GM18909 (cell line): Measurements from ENCODE around the gene IPO7.

ENCODE experiments used
- ATAC-seq: cut with Tn5 transposase; IDR thresholded peaks from one replicate; pipeline ENCODE4 v1.9.1; 2021; ENCODE audit warnings: mild to moderate bottlenecking; ENCODE audit not compliant: unreplicated experiment, poor library complexity

The IPO7 gene

DNA sequence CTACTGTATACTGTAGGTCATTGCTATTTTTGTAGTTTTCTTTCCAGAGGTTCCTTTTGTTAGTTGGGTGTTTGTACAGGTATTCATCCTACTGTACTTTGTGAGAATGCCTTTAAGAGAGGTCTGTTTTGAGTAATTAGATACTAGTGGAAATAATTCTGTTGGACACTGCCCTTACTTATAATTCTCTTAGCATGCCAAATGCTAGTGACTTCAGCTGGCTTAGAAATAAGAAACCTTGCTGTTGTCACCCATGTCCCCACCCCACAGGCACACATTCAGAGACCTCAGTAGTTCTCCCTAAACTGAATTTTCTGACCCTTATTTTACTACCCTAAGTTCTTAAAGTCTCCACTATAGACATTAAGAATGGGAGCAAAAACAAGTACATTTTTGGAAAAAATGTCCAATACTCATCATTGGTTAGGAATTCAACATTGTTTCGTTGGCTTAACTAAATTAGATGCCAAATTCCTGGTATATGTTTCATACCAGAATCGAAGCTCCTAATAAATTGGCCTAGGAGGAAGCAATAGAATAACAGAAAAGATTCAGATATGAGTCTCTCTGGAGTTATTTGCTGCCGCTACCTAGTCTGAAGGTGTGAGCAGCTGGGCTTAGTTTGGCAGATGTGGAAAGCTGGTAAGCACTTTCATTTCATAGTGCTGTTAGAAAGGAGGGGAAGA, 104.8 kb downstream of the IPO7 start:
- ATAC-seq = no peak

DNA sequence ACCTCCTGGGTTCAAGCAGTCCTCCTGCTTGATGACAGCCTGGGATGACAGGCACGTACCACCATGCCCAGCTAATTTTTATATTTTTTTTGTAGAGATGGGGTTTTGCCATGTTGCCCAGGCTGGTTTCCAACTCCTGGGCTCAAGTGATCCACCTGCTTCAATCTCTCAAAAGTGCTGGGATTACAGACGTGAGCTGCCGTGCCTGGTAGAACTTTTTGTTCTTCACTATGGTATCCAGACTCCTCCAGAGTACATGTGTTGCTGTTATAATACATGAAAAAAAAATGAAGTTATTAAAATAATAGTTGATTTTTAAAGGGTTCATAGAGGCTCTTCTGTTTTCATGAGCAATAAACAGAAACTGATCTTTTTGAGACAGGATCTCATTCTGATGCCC, 105.9 kb downstream of the IPO7 start:
- ATAC-seq = no peak

DNA sequence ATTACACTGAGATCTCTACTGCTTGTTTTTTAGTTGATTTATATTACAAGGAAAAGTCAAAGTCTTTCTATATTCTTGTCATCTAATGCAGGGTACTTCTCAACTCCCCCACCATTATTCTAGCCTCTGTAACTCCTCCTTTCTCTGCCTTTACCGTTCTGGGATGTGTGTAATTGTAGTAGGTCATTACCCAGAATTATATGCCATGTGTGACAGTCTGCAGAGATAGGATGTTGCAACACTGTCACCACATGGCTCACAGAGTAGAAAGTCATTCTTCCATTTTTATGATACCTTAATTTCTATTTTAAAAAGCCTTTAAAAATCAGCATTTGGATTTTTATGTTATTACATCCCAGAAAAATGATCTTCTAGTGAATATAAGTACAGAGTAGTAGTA, 109.0 kb downstream of the IPO7 start:
- no peak for ATAC-seq

DNA sequence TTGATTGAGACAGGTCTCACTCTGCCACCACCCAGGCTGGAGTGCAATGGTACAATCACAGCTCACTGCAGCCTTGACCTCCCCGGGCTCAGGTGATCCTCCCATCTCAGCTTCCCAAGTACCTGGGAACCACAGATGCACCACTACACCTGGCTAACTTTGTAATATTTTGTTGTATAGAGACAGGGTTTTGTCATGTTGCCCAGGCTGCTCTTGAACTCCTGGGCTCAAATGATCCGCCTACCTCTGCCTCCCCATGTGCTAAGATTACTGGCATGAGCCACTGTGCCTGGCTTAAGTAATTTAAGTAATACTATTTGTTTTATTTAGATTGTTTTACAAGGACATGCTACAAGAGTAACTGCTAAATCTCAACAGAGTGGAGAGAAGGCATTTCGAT, 109.9 kb downstream of the IPO7 start:
- no peak for ATAC-seq

DNA sequence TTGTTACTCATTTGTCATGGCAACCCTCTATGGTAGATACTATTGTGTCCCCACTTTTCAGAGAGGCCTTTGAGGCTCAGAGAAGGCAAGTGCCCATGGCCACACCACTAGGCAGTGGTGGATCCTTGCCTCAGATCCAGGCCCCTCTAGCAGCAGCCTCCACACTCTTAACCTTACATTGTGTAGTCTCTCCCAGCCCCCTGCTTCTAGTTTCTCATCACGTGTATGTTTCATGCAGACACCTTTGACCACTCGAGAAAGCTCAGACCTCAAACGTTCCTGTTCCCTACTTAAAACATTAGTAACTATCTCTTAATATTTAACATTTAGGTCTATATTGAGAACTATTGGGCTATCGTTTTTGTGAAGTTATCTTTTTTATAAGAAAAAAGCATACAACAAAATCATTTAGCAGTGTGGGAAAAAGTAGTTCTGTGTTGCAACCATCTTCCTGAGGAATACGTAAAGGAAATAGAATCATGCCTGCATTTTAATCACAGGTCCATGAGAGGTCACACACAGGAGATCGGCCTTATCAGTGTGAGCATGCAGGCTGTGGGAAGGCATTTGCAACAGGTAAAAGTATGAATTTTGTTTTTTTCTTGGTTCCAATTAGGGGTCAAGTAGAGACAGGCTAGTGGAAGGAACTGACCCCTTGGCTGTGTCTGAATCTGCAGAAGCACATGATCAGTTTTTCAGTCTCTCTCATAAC, 111.5 kb downstream of the IPO7 start:
- ATAC-seq = no peak
